HepG2 (cell line): ENCODE data around the gene NT5M. TPM values are rescaled to one million over a fixed set of nuclear protein-coding genes. Genes with fewer than 3 reads are reported as not detected.

Source experiments
- ATAC-seq: fragments of 200-7000 bp; cut with Tn5 transposase; 3 replicates; pipeline ENCODE4 v1.9.1; 2020; ENCODE audit warnings: mild to moderate bottlenecking, moderate library complexity
- BruUV-seq: library from RNA; stranded (reverse); fragments of 400-500 nt; replicated peaks from 2 replicates; lab custom pipeline; 2021; lab: Mats Ljungman, UMichigan
- CTCF ChIA-PET: fragments of 300-600 bp; formaldehyde crosslinking; extraction: SDS; loops from one replicate; lab custom pipeline; 2021; ENCODE audit warnings: low total read pairs, inconsistent platforms, low intra/inter-chr PET ratio; lab: Yijun Ruan, JAX
- POLR2A ChIA-PET: fragments of 350-600 bp; sonication (Branson Sonifier 250); formaldehyde crosslinking; loops from one replicate; lab custom pipeline; 2020; ENCODE audit warnings: antibody characterized with exemption, inconsistent platforms; lab: Yijun Ruan, JAX
- DNase-seq: peaks from one replicate; pipeline ENCODE4 v3.0.0-alpha.2; 2015; ENCODE audit warnings: low spot score
- FAIRE-seq: peaks from 3 replicates; lab custom pipeline; 2011; peaks lifted over from hg19 to GRCh38; lab: Jason Lieb, UNC
- H2AFZ ChIP-seq: one replicate; pipeline ENCODE4 v1.6.1; 2011; ENCODE audit warnings: low read length, inconsistent platforms
- H3K27ac ChIP-seq: fragments of 300-600 bp; 3 replicates; pipeline ENCODE4 v1.8.0; 2011; ENCODE audit warnings: mixed run types, mild to moderate bottlenecking, mixed read lengths, low read length, inconsistent platforms; ENCODE audit not compliant: insufficient read depth; ENCODE audit errors: extremely low read length
- H3K27me3 ChIP-seq, 2 experiments: fragments of 200-600 bp in 1 of 2; 2 replicates in 1 of 2; 3 replicates in 1 of 2; pipeline versions ENCODE4 v1.6.0 to v1.8.0; 2011; ENCODE audit warnings: low read length in 2 of 2, mild to moderate bottlenecking in 2 of 2, moderate library complexity in 2 of 2, inconsistent platforms in 1 of 2; ENCODE audit not compliant: insufficient read depth in 2 of 2, control insufficient read depth in 1 of 2
- H3K36me3 ChIP-seq, 2 experiments: fragments of 200-600 bp in 1 of 2; replicated peaks in 1 of 2; 2 replicates in 1 of 2; 3 replicates in 1 of 2; pipeline versions ENCODE4 v1.5.1 to v1.8.0; 2011; ENCODE audit warnings: low read length in 2 of 2, inconsistent platforms in 1 of 2; ENCODE audit not compliant: insufficient read depth in 2 of 2, control insufficient read depth in 1 of 2
- H3K4me1 ChIP-seq: 2 replicates; pipeline ENCODE4 v1.5.1; 2012; ENCODE audit warnings: low read length, inconsistent platforms; ENCODE audit not compliant: insufficient read depth
- H3K4me2 ChIP-seq: 2 replicates; pipeline ENCODE4 v1.6.0; 2011; ENCODE audit warnings: low read depth, low read length, inconsistent platforms
- H3K4me3 ChIP-seq, 3 experiments: fragments of 200-600 bp in 1 of 3; sonication (generic), shearing (Covaris generic) in 1 of 3; replicated peaks in 1 of 3; 2 replicates each; pipeline ENCODE4 v1.5.1; 2011 to 2016; ENCODE audit warnings: low read length in 3 of 3, inconsistent platforms in 2 of 3, low read depth in 2 of 3, mild to moderate bottlenecking in 2 of 3, control low read depth in 1 of 3, mixed read lengths in 1 of 3; ENCODE audit not compliant: insufficient read depth in 1 of 3
- H3K79me2 ChIP-seq: one replicate; pipeline ENCODE4 v1.6.1; 2011; ENCODE audit warnings: low read length, inconsistent platforms; ENCODE audit not compliant: insufficient read depth
- H3K9ac ChIP-seq: 2 replicates; pipeline ENCODE4 v1.6.0; 2011; ENCODE audit warnings: mild to moderate bottlenecking, low read depth, low read length, inconsistent platforms; ENCODE audit not compliant: insufficient read depth
- H3K9me3 ChIP-seq: 2 replicates; pipeline ENCODE4 v1.5.1; 2012; ENCODE audit warnings: mild to moderate bottlenecking, low read length
- H4K20me1 ChIP-seq: 2 replicates; pipeline ENCODE4 v1.6.0; 2011; ENCODE audit warnings: inconsistent platforms, mild to moderate bottlenecking, low read length, moderate library complexity; ENCODE audit not compliant: insufficient read depth
- FOXA3 ChIP-seq: IDR thresholded peaks from 2 replicates; pipeline ENCODE4 v1.6.1; 2016; ENCODE audit warnings: missing genetic modification reagents, missing compliant biosample characterization
- IKZF4 ChIP-seq: sonication (generic); formaldehyde crosslinking; IDR thresholded peaks from 2 replicates; pipeline ENCODE4 v1.5.1; 2020; ENCODE audit warnings: borderline replicate concordance, mild to moderate bottlenecking, low read depth, missing genetic modification reagents; ENCODE audit errors: not compliant biosample characterization
- TMF1 ChIP-seq: sonication (generic); formaldehyde crosslinking; IDR thresholded peaks from 2 replicates; pipeline ENCODE4 v1.8.1; 2022; ENCODE audit warnings: low read depth, missing genetic modification reagents
- WIZ ChIP-seq: sonication (generic); formaldehyde crosslinking; IDR thresholded peaks from 2 replicates; pipeline ENCODE4 v1.5.1; 2020; ENCODE audit warnings: mild to moderate bottlenecking, missing genetic modification reagents
- YY1 ChIP-seq: IDR thresholded peaks from 2 replicates; pipeline ENCODE4 v1.6.1; 2011; ENCODE audit warnings: low read length, low read depth, moderate library complexity, mild to moderate bottlenecking; ENCODE audit not compliant: insufficient read depth, insufficient replicate concordance
- ZNF121 ChIP-seq: sonication (generic); formaldehyde crosslinking; IDR thresholded peaks from 2 replicates; pipeline ENCODE4 v1.5.0; 2020; ENCODE audit warnings: mild to moderate bottlenecking, missing genetic modification reagents
- ZNF431 ChIP-seq: sonication (generic); formaldehyde crosslinking; IDR thresholded peaks from 2 replicates; pipeline ENCODE4 v1.9.0; 2022; ENCODE audit warnings: missing genetic modification reagents, low read depth, mild to moderate bottlenecking, borderline replicate concordance
- ZNF543 ChIP-seq: sonication (generic); formaldehyde crosslinking; IDR thresholded peaks from 2 replicates; pipeline ENCODE4 v1.4.0; 2020; ENCODE audit warnings: mild to moderate bottlenecking, missing genetic modification reagents
- ZNF569 ChIP-seq: sonication (generic); formaldehyde crosslinking; IDR thresholded peaks from 2 replicates; pipeline ENCODE4 v1.5.0; 2020; ENCODE audit warnings: mild to moderate bottlenecking, missing genetic modification reagents, moderate library complexity, borderline replicate concordance
- ZNF768 ChIP-seq: sonication (generic); formaldehyde crosslinking; IDR thresholded peaks from 2 replicates; pipeline ENCODE4 v1.4.0; 2020; ENCODE audit warnings: missing genetic modification reagents
- WGBS: methylation state at CpG from one replicate; pipeline ENCODE4 v1.1.6; 2017; ENCODE audit warnings: low lambda C conversion rate; 5-methylcytosine and 5-hydroxymethylcytosine counted together
- in situ Hi-C: cut with HindIII; loops from 2 replicates; pipeline ENCODE4 v1.10.0; 2017; ENCODE audit warnings: low pct_unique_long_range_greater_than_20kb; ENCODE audit not compliant: extremely low pct_ligation_motif_present
- intact Hi-C: fragments of 100-400 bp; cut with micrococcal nuclease; formaldehyde crosslinking; loops from one replicate; pipeline ENCODE4 v1.10.0; 2022; ENCODE audit not compliant: unreplicated experiment
- polyA plus RNA-seq, 8 experiments: library from polyadenylated mRNA; depleted of rRNA in 3 of 8; stranded (reverse) in 7 of 8; unstranded in 1 of 8; fragments of >200 nt; fragmentation: Illumina TruSeq in 4 of 8; extraction: Trizol in 4 of 8; gene quantifications; 2 replicates each; pipeline versions ENCODE4 v1.2.1 to v1.2.3, GENCODE V29; 2011 to 2016; ENCODE audit warnings: low read depth in 4 of 8, missing spikeins in 1 of 8, mixed read lengths in 1 of 8; ENCODE audit not compliant: insufficient read depth in 1 of 8
- total RNA-seq, 5 experiments: library from RNA; depleted of rRNA; stranded (reverse); fragments of >200 nt; fragmentation: Illumina TruSeq; extraction: Trizol; gene quantifications; 2 replicates each; pipeline ENCODE4 v1.2.3, GENCODE V29; 2016; ENCODE audit warnings: low read depth in 1 of 5

The NT5M gene
- total and polyA plus RNA-seq, 2 of the 13 experiments (the other 11 are each of a cell fraction or from before 2014, with no cell fraction given) = 0.55 to 0.78 TPM

DNA sequence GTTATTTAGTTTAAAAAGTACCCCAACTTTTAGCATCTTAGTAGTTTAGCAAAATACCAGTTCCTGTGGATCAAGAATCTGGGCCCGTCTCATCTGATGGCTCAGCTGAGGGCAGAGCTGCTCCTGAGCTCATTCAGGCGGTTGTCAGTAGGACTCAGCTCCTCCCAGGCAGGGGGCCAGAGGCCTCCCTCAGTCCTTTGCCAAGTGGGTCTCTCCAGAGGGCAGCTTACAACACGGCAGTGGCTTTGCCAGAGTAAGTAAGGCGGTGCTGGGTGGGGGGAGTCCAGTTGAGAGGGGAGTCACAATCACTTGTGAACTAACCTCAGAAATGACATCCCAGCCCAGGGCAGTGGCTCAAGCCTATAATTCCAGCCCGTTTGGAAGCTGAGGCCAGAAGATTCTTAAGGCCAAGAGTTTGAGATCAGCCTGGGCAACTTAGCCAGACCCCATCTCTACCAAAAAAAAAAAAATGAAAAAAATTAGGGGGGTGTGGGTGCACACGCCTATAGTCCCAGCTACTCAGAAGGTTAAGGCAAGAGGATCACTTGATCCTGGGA lies 92.2 kb downstream of the NT5M start:
- no peak overlapping the region for H3K4me3 ChIP-seq
- ChIA-PET POLR2A (interaction anchor here (1.1 kb wide), 1 partner anchor 31 kb away, joined by 3 read pairs; no protein-coding TSS in a partner anchor), CTCF (no interaction called here)
- TF ChIP-seq WIZ (CRISPR knock-in tag) = no peak
- peak; percentile 74; the same call in 1 of the 2 replicates for TF ChIP-seq ZNF543
- TF ChIP-seq ZNF431 (CRISPR knock-in tag) = no peak
- peak; percentile 51; the same call in 1 of the 2 replicates for TF ChIP-seq ZNF121 (CRISPR knock-in tag)
- TF ChIP-seq FOXA3 (CRISPR knock-in tag) = no peak
- TF ChIP-seq TMF1 (CRISPR knock-in tag) = no peak
- TF ChIP-seq YY1 = no peak
- in situ Hi-C loops (no loop called here), intact Hi-C loops (no loop called here)
- H3K9ac ChIP-seq = no peak overlapping the region
- ATAC-seq = no peak
- no peaks in the 10 kb centered on the region for H3K79me2 ChIP-seq
- H2AFZ ChIP-seq = no peak overlapping the region
- DNase-seq = no peak
- no peak overlapping the region for H3K4me2 ChIP-seq
- peaks cover 1 to 25% of the 10 kb centered on the region in 2 experiments; a peak in 4 of 5 replicates for H3K27me3 ChIP-seq
- no peak overlapping the region for H3K27ac ChIP-seq
- H3K36me3 ChIP-seq = no peaks in the 10 kb centered on the region
- WGBS = 42% methylated on average over 4 of the region's 6 CpGs
- no peaks in the 10 kb centered on the region for H4K20me1 ChIP-seq
- peaks cover 15% of the 10 kb centered on the region for H3K4me1 ChIP-seq
- FAIRE-seq = no peak
- no peaks in the 10 kb centered on the region for H3K9me3 ChIP-seq
- no TSS peak for BruUV-seq

DNA sequence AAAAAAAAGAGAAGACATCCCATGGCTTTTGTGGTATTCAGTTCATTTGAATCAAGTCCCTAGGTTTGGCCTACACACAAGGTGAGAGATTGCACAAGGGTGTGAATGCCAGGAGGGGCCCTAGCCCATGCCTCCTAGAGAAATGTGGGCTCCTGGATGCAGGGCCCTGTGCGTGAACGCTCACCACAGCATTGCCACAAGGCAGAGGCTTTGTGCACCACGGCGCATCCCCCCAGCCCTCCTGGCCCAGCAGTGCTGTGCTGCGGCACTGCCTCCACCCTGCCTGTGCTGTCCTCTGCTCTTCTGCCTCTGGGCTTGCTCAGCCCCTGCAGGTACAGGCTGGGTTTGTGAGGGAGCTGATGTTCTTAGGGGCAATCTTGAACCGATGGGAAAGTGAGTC lies 92.7 kb downstream of the NT5M start:
- CTCF ChIA-PET = no interaction called here
- no peaks in the 10 kb centered on the region for H4K20me1 ChIP-seq
- in situ Hi-C loops = no loop called here
- TF ChIP-seq ZNF569 (CRISPR knock-in tag) (no peak), ZNF768 (peak; percentile 53; the same call in 1 of the 2 replicates), IKZF4 (no peak)
- TF ChIP-seq, all 625 proteins: peak for 1
- Histone ChIP-seq H3K9me3 (no peaks in the 10 kb centered on the region), H3K36me3 (no peaks in the 10 kb centered on the region), H3K79me2 (no peaks in the 10 kb centered on the region), H3K27ac (no peak overlapping the region), H3K4me3 (no peak overlapping the region), H3K9ac (no peak overlapping the region), H2AFZ (no peak overlapping the region), H3K4me2 (no peak overlapping the region), H3K4me1 (peaks cover 21% of the 10 kb centered on the region), H3K27me3 (peaks cover 1 to 25% of the 10 kb centered on the region in 2 experiments; a peak in 4 of 5 replicates)
- no TSS peak for BruUV-seq
- 17% methylated on average over 1 of the region's 6 CpGs for WGBS
- DNase-seq = no peak
- POLR2A ChIA-PET = interaction anchor here (1.1 kb wide), 1 partner anchor 32 kb away, joined by 3 read pairs; no protein-coding TSS in a partner anchor
- no peak for ATAC-seq
- intact Hi-C loops = no loop called here
- FAIRE-seq = no peak

Other genes starting within 250 kb of the NT5M start
- gene PLD6, start 97.0 kb upstream of the NT5M start, total RNA-seq (2016; rRNA removed; fragmentation: Illumina TruSeq; extraction: Trizol) = 6.4 and 11.4 TPM in 2 replicates
- 4.8 and 5.2 TPM in 2 replicates for gene PLD6, start 97.0 kb upstream of the NT5M start, polyA plus RNA-seq (2011; rRNA removed)
- 21.8 and 24.9 TPM in 2 replicates for gene FLCN, start 66.2 kb upstream of the NT5M start, total RNA-seq (2016; rRNA removed; fragmentation: Illumina TruSeq; extraction: Trizol)
- gene FLCN, start 66.2 kb upstream of the NT5M start, polyA plus RNA-seq (2011; rRNA removed) = 16.6 and 20.2 TPM in 2 replicates
- 103 and 143 TPM in 2 replicates for gene COPS3, start 22.1 kb upstream of the NT5M start, total RNA-seq (2016; rRNA removed; fragmentation: Illumina TruSeq; extraction: Trizol)
- gene COPS3, start 22.1 kb upstream of the NT5M start, polyA plus RNA-seq (2011; rRNA removed) = 34.1 and 46.3 TPM in 2 replicates
- 11.7 and 15.1 TPM in 2 replicates for gene MED9, start 173.6 kb downstream of the NT5M start, total RNA-seq (2016; rRNA removed; fragmentation: Illumina TruSeq; extraction: Trizol)
- 11.9 and 14.4 TPM in 2 replicates for gene MED9, start 173.6 kb downstream of the NT5M start, polyA plus RNA-seq (2011; rRNA removed)
- gene RASD1, start 193.0 kb downstream of the NT5M start, total RNA-seq (2016; rRNA removed; fragmentation: Illumina TruSeq; extraction: Trizol) = 1.4 and 1.6 TPM in 2 replicates
- gene RASD1, start 193.0 kb downstream of the NT5M start, polyA plus RNA-seq (2011; rRNA removed) = 4.2 and 8.9 TPM in 2 replicates